GM23338 (cell line): ENCODE data around the gene LRBA. TPM values are rescaled to one million over a fixed set of nuclear protein-coding genes. Genes with fewer than 3 reads are reported as not detected.

Source experiments
- ATAC-seq: fragments of 200-7000 bp; cut with Tn5 transposase; 3 replicates; pipeline ENCODE4 v1.9.1; 2020
- DNase-seq: peaks from one replicate; pipeline ENCODE4 v3.0.0-alpha.2; 2015; ENCODE audit warnings: low spot score
- H2AFZ ChIP-seq: fragments of 200-600 bp; sonication (generic); 2 replicates; pipeline ENCODE4 v1.8.0; 2016; ENCODE audit warnings: antibody characterized with exemption, mild to moderate bottlenecking, moderate library complexity
- H3F3A ChIP-seq: fragments of 200-600 bp; sonication (generic); replicated peaks from 2 replicates; pipeline ENCODE4 v1.8.0; 2017; ENCODE audit warnings: antibody characterized with exemption, mixed run types, low read depth
- H3K27ac ChIP-seq: fragments of 200-600 bp; sonication (generic); 2 replicates; pipeline ENCODE4 v1.6.1; 2016; ENCODE audit warnings: low read depth
- H3K27me3 ChIP-seq: fragments of 200-600 bp; sonication (generic); 2 replicates; pipeline ENCODE4 v1.8.0; 2016; ENCODE audit warnings: mild to moderate bottlenecking, mixed run types, moderate library complexity; ENCODE audit not compliant: insufficient read depth
- H3K36me3 ChIP-seq: fragments of 200-600 bp; sonication (generic); 2 replicates; pipeline ENCODE4 v1.8.0; 2016; ENCODE audit warnings: mild to moderate bottlenecking; ENCODE audit not compliant: insufficient read depth
- H3K4me1 ChIP-seq: fragments of 200-600 bp; sonication (generic); 2 replicates; pipeline ENCODE4 v1.8.0; 2016; ENCODE audit warnings: mild to moderate bottlenecking, moderate library complexity; ENCODE audit not compliant: insufficient read depth
- H3K4me2 ChIP-seq: fragments of 200-600 bp; sonication (generic); 2 replicates; pipeline ENCODE4 v1.7.1; 2017; ENCODE audit warnings: mixed run types
- H3K4me3 ChIP-seq: fragments of 200-600 bp; sonication (generic); 2 replicates; pipeline ENCODE4 v1.6.1; 2016; ENCODE audit warnings: mixed run types
- H3K79me2 ChIP-seq: fragments of 200-600 bp; sonication (generic); replicated peaks from 2 replicates; pipeline ENCODE4 v1.8.0; 2017; ENCODE audit warnings: mild to moderate bottlenecking; ENCODE audit not compliant: insufficient read depth
- H3K9me2 ChIP-seq: fragments of 200-600 bp; sonication (generic); 2 replicates; pipeline ENCODE4 v1.8.0; 2017; ENCODE audit not compliant: insufficient read depth
- H4K20me1 ChIP-seq: fragments of 200-600 bp; sonication (generic); replicated peaks from 2 replicates; pipeline ENCODE4 v1.8.0; 2017; ENCODE audit warnings: mild to moderate bottlenecking; ENCODE audit not compliant: insufficient read depth
- H3K27ac Mint-ChIP-seq: 2 replicates; pipeline ENCODE4 v1.8.0; 2020; ENCODE audit warnings: inconsistent platforms, mild to moderate bottlenecking, moderate library complexity, mixed read lengths
- H3K27me3 Mint-ChIP-seq: 3 replicates; pipeline ENCODE4 v1.8.0; 2022; ENCODE audit warnings: low read depth, mild to moderate bottlenecking, moderate library complexity, mixed read lengths, inconsistent platforms; ENCODE audit not compliant: insufficient read depth, poor library complexity
- H3K36me3 Mint-ChIP-seq: 3 replicates; pipeline ENCODE4 v1.8.0; 2021; ENCODE audit warnings: low read depth, mild to moderate bottlenecking, inconsistent platforms, moderate library complexity, mixed read lengths
- H3K4me1 Mint-ChIP-seq: 3 replicates; pipeline ENCODE4 v1.8.0; 2020; ENCODE audit warnings: mild to moderate bottlenecking, inconsistent platforms, mixed read lengths
- H3K4me3 Mint-ChIP-seq: 3 replicates; pipeline ENCODE4 v1.8.0; 2021; ENCODE audit warnings: moderate library complexity, mild to moderate bottlenecking, inconsistent platforms, mixed read lengths
- H3K9me3 Mint-ChIP-seq: 3 replicates; pipeline ENCODE4 v1.8.0; 2020; ENCODE audit warnings: moderate library complexity, mild to moderate bottlenecking, inconsistent platforms, mixed read lengths
- CREB1 ChIP-seq: fragments of 250-450 bp; sonication (Bioruptor Pico); IDR thresholded peaks from 2 replicates; pipeline ENCODE4 v1.5.0; 2020; ENCODE audit warnings: low read depth, mild to moderate bottlenecking, moderate library complexity
- ETS1 ChIP-seq: IDR thresholded peaks from 2 replicates; pipeline ENCODE4 v1.6.1; 2016; ENCODE audit warnings: antibody characterized with exemption
- EZH2 ChIP-seq: fragments of 200-600 bp; sonication (generic); IDR thresholded peaks from one replicate; pipeline ENCODE4 v1.8.0; 2017; ENCODE audit warnings: antibody characterized with exemption, mild to moderate bottlenecking, low read depth; ENCODE audit not compliant: unreplicated experiment
- JUNB ChIP-seq: IDR thresholded peaks from one replicate; pipeline ENCODE4 v1.6.1; 2016; ENCODE audit warnings: antibody characterized with exemption; ENCODE audit not compliant: unreplicated experiment
- NANOG ChIP-seq: IDR thresholded peaks from 2 replicates; pipeline ENCODE4 v1.6.1; 2016; ENCODE audit warnings: antibody characterized with exemption, borderline replicate concordance
- POLR2AphosphoS5 ChIP-seq: IDR thresholded peaks from 2 replicates; pipeline ENCODE4 v1.6.1; 2016; ENCODE audit warnings: antibody characterized with exemption, low read depth
- ZNF114 ChIP-seq: fragments of 250-450 bp; sonication (Bioruptor Pico); IDR thresholded peaks from 2 replicates; pipeline ENCODE4 v1.5.0; 2020; ENCODE audit warnings: mild to moderate bottlenecking, moderate library complexity
- ZNF331 ChIP-seq: fragments of 250-450 bp; sonication (Bioruptor Pico); IDR thresholded peaks from 2 replicates; pipeline ENCODE4 v1.5.0; 2020; ENCODE audit warnings: low read depth, mild to moderate bottlenecking, moderate library complexity
- polyA plus RNA-seq: library from polyadenylated mRNA; unstranded; fragments of >200 nt; fragmentation: Nextera tagmentation; extraction: Ambion mirVana; gene quantifications from 2 replicates; pipeline ENCODE4 v1.2.1, GENCODE V29; 2016
- total RNA-seq: library from RNA; depleted of rRNA; stranded (reverse); fragments of >200 nt; shearing (Covaris generic); gene quantifications from 2 replicates; pipeline ENCODE4 v1.2.3, GENCODE V29; 2014
- TF ChIP-seq, protein P1 (sequence below): IDR thresholded peaks from one replicate; pipeline ENCODE4 v1.6.1; 2018; ENCODE audit warnings: antibody characterized with exemption; ENCODE audit not compliant: unreplicated experiment
- TF ChIP-seq, protein P2 (sequence below): fragments of 250-450 bp; sonication (Bioruptor Pico); IDR thresholded peaks from 2 replicates; pipeline ENCODE4 v1.5.0; 2020; ENCODE audit warnings: mild to moderate bottlenecking, moderate library complexity

The LRBA gene
- total and polyA plus RNA-seq, 2 experiments from 2014 or later: 23.3 to 126 TPM

GRCh38 chr4:150950657-150951288 lies 64.3 kb downstream of the LRBA start (continued):
- TF ChIP-seq, protein P1, sequence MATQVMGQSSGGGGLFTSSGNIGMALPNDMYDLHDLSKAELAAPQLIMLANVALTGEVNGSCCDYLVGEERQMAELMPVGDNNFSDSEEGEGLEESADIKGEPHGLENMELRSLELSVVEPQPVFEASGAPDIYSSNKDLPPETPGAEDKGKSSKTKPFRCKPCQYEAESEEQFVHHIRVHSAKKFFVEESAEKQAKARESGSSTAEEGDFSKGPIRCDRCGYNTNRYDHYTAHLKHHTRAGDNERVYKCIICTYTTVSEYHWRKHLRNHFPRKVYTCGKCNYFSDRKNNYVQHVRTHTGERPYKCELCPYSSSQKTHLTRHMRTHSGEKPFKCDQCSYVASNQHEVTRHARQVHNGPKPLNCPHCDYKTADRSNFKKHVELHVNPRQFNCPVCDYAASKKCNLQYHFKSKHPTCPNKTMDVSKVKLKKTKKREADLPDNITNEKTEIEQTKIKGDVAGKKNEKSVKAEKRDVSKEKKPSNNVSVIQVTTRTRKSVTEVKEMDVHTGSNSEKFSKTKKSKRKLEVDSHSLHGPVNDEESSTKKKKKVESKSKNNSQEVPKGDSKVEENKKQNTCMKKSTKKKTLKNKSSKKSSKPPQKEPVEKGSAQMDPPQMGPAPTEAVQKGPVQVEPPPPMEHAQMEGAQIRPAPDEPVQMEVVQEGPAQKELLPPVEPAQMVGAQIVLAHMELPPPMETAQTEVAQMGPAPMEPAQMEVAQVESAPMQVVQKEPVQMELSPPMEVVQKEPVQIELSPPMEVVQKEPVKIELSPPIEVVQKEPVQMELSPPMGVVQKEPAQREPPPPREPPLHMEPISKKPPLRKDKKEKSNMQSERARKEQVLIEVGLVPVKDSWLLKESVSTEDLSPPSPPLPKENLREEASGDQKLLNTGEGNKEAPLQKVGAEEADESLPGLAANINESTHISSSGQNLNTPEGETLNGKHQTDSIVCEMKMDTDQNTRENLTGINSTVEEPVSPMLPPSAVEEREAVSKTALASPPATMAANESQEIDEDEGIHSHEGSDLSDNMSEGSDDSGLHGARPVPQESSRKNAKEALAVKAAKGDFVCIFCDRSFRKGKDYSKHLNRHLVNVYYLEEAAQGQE: no peak
- TF ChIP-seq ZNF331 (CRISPR knock-in tag) (no peak), JUNB (no peak)

- H3K9me2 ChIP-seq: no peaks in the 10 kb centered on the region
- peaks cover 11% of the 10 kb centered on the region for H3K9me3 Mint-ChIP-seq
- TF ChIP-seq NANOG: no peak
- TF ChIP-seq ZNF114 (CRISPR knock-in tag): no peak
- TF ChIP-seq ETS1: no peak
- TF ChIP-seq CREB1: no peak
- H3F3A ChIP-seq: no peaks in the 10 kb centered on the region
- no peaks in the 10 kb centered on the region for H3K36me3 ChIP-seq
- no peak for ATAC-seq
- no peak overlapping the region for H3K4me2 ChIP-seq
- H3K4me1 Mint-ChIP-seq: peaks cover 10% of the 10 kb centered on the region
- H3K4me3 Mint-ChIP-seq: no peak overlapping the region
- peaks cover 16% of the 10 kb centered on the region; the same call in 1 of the 2 replicates for H4K20me1 ChIP-seq
- peaks cover 12% of the 10 kb centered on the region; the same call in 1 of the 2 replicates for H3K4me1 ChIP-seq
- H2AFZ ChIP-seq: no peak overlapping the region
- no peak overlapping the region for H3K27ac ChIP-seq
- H3K27me3 Mint-ChIP-seq: peaks cover 1% of the 10 kb centered on the region
- peaks cover 17% of the 10 kb centered on the region for H3K36me3 Mint-ChIP-seq
- DNase-seq: no peak
- H3K27ac Mint-ChIP-seq: no peak overlapping the region; the same call in 1 of the 2 replicates
- no peaks in the 10 kb centered on the region for H3K27me3 ChIP-seq
- H3K4me3 ChIP-seq: no peak overlapping the region
- peaks cover 83% of the 10 kb centered on the region for H3K79me2 ChIP-seq
Measured at GRCh38 chr4:150949943-150950342, 65.1 kb downstream of the LRBA start.

DNA sequence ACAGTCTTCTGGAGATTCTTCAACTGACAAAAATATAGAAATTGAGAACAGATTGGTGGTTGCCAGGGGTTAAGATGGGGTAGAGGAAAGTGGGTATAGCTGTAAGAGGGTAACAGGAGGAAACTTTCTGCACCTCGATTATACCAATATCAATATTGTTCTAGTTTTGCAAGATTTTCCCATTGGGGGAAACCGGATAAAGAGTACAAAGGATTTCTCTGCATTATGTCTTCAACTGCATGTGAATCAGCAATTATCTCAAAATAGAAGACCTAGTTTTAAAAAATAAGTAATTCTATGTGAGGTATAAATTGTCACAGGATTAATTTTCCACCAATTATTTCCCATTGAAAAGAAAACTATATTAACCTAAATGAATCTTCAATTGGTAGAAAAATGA lies 65.7 kb downstream of the LRBA start:
- H3K79me2 ChIP-seq: peaks cover 84% of the 10 kb centered on the region
- peaks cover 8% of the 10 kb centered on the region; the same call in 1 of the 3 replicates for H3K9me3 Mint-ChIP-seq
- H3K27me3 Mint-ChIP-seq: peaks cover 1% of the 10 kb centered on the region
- peaks cover 14% of the 10 kb centered on the region for H3K4me1 Mint-ChIP-seq
- peaks cover 20% of the 10 kb centered on the region; the same call in 1 of the 2 replicates for H4K20me1 ChIP-seq
- no peak overlapping the region for H3K27ac ChIP-seq
- DNase-seq: no peak
- peaks cover 13% of the 10 kb centered on the region for H3K36me3 Mint-ChIP-seq
- no peak for TF ChIP-seq JUNB
- no peak for TF ChIP-seq POLR2AphosphoS5
- no peak for TF ChIP-seq EZH2
- TF ChIP-seq, protein P2, sequence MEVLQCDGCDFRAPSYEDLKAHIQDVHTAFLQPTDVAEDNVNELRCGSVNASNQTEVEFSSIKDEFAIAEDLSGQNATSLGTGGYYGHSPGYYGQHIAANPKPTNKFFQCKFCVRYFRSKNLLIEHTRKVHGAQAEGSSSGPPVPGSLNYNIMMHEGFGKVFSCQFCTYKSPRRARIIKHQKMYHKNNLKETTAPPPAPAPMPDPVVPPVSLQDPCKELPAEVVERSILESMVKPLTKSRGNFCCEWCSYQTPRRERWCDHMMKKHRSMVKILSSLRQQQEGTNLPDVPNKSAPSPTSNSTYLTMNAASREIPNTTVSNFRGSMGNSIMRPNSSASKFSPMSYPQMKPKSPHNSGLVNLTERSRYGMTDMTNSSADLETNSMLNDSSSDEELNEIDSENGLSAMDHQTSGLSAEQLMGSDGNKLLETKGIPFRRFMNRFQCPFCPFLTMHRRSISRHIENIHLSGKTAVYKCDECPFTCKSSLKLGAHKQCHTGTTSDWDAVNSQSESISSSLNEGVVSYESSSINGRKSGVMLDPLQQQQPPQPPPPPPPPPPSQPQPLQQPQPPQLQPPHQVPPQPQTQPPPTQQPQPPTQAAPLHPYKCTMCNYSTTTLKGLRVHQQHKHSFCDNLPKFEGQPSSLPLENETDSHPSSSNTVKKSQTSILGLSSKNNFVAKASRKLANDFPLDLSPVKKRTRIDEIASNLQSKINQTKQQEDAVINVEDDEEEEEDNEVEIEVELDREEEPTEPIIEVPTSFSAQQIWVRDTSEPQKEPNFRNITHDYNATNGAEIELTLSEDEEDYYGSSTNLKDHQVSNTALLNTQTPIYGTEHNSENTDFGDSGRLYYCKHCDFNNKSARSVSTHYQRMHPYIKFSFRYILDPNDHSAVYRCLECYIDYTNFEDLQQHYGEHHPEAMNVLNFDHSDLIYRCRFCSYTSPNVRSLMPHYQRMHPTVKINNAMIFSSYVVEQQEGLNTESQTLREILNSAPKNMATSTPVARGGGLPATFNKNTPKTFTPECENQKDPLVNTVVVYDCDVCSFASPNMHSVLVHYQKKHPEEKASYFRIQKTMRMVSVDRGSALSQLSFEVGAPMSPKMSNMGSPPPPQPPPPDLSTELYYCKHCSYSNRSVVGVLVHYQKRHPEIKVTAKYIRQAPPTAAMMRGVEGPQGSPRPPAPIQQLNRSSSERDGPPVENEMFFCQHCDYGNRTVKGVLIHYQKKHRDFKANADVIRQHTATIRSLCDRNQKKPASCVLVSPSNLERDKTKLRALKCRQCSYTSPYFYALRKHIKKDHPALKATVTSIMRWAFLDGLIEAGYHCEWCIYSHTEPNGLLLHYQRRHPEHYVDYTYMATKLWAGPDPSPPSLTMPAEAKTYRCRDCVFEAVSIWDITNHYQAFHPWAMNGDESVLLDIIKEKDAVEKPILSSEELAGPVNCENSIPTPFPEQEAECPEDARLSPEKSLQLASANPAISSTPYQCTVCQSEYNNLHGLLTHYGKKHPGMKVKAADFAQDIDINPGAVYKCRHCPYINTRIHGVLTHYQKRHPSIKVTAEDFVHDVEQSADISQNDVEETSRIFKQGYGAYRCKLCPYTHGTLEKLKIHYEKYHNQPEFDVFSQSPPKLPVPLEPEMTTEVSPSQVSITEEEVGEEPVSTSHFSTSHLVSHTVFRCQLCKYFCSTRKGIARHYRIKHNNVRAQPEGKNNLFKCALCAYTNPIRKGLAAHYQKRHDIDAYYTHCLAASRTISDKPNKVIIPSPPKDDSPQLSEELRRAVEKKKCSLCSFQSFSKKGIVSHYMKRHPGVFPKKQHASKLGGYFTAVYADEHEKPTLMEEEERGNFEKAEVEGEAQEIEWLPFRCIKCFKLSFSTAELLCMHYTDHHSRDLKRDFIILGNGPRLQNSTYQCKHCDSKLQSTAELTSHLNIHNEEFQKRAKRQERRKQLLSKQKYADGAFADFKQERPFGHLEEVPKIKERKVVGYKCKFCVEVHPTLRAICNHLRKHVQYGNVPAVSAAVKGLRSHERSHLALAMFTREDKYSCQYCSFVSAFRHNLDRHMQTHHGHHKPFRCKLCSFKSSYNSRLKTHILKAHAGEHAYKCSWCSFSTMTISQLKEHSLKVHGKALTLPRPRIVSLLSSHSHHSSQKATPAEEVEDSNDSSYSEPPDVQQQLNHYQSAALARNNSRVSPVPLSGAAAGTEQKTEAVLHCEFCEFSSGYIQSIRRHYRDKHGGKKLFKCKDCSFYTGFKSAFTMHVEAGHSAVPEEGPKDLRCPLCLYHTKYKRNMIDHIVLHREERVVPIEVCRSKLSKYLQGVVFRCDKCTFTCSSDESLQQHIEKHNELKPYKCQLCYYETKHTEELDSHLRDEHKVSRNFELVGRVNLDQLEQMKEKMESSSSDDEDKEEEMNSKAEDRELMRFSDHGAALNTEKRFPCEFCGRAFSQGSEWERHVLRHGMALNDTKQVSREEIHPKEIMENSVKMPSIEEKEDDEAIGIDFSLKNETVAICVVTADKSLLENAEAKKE (CRISPR knock-in tag): no peak
- no peak for ATAC-seq
- no peak overlapping the region for H3K4me3 Mint-ChIP-seq
- H3F3A ChIP-seq: no peaks in the 10 kb centered on the region
- no peaks in the 10 kb centered on the region for H3K36me3 ChIP-seq
- peaks cover 12% of the 10 kb centered on the region; the same call in 1 of the 2 replicates for H3K4me1 ChIP-seq
- H3K4me2 ChIP-seq: no peak overlapping the region
- no peaks in the 10 kb centered on the region for H3K9me2 ChIP-seq
- no peak overlapping the region for H2AFZ ChIP-seq
- no peak overlapping the region; the same call in 1 of the 2 replicates for H3K27ac Mint-ChIP-seq
- H3K27me3 ChIP-seq: no peaks in the 10 kb centered on the region
- H3K4me3 ChIP-seq: no peak overlapping the region
